A673 (cell line): ENCODE measurements around the gene CPXM1. TPM values are rescaled to one million over a fixed set of nuclear protein-coding genes. Genes with fewer than 3 reads are reported as not detected.

Source experiments
- BruUV-seq: library from RNA; stranded (reverse); fragments of 400-500 nt; replicated peaks from 2 replicates; lab custom pipeline; 2021; lab: Mats Ljungman, UMichigan
- CTCF ChIA-PET: fragments of 300-600 bp; sonication (Branson Sonifier 250); formaldehyde crosslinking; loops from one replicate; lab custom pipeline; 2022; ENCODE audit warnings: antibody characterized with exemption; lab: Charles Lee
- POLR2A ChIA-PET: fragments of 300-600 bp; sonication (Branson Sonifier 250); formaldehyde crosslinking; loops from one replicate; lab custom pipeline; 2022; ENCODE audit warnings: antibody characterized with exemption; ENCODE audit not compliant: low non-redundant PET; lab: Charles Lee
- DNase-seq: peaks from one replicate; pipeline ENCODE4 v3.0.0-alpha.2; 2015; ENCODE audit warnings: low spot score
- H3K27ac ChIP-seq: fragments of 200-600 bp; sonication (generic); 2 replicates; pipeline ENCODE4 v1.5.1; 2016; ENCODE audit warnings: mixed run types, low read depth, mild to moderate bottlenecking, mixed read lengths, antibody characterized with exemption, low read length; ENCODE audit not compliant: poor library complexity, severe bottlenecking
- H3K27me3 ChIP-seq: fragments of 200-600 bp; sonication (generic); replicated peaks from 2 replicates; pipeline ENCODE4 v1.6.1; 2017; ENCODE audit warnings: mixed run types, low read depth, mild to moderate bottlenecking, mixed read lengths, antibody characterized with exemption, low read length; ENCODE audit not compliant: insufficient read depth, poor library complexity
- H3K36me3 ChIP-seq: fragments of 200-600 bp; sonication (generic); 2 replicates; pipeline ENCODE4 v1.6.1; 2016; ENCODE audit warnings: mixed run types, mild to moderate bottlenecking, mixed read lengths, antibody characterized with exemption, low read length; ENCODE audit not compliant: insufficient read depth, poor library complexity, severe bottlenecking
- H3K4me1 ChIP-seq: fragments of 200-600 bp; sonication (generic); 2 replicates; pipeline ENCODE4 v1.6.1; 2017; ENCODE audit warnings: mixed run types, mild to moderate bottlenecking, mixed read lengths, antibody characterized with exemption, low read length; ENCODE audit not compliant: insufficient read depth, poor library complexity, severe bottlenecking
- H3K4me3 ChIP-seq: fragments of 200-600 bp; sonication (generic); 2 replicates; pipeline ENCODE4 v1.5.1; 2016; ENCODE audit warnings: low read depth, mixed run types, mild to moderate bottlenecking, mixed read lengths, low read length; ENCODE audit not compliant: poor library complexity, severe bottlenecking
- H3K9me3 ChIP-seq: fragments of 200-600 bp; sonication (generic); 2 replicates; pipeline ENCODE4 v1.6.1; 2016; ENCODE audit warnings: mixed run types, low read depth, mild to moderate bottlenecking, mixed read lengths, antibody characterized with exemption, low read length; ENCODE audit not compliant: poor library complexity, severe bottlenecking
- CTCF ChIP-seq: fragments of 300-800, 200-600 bp; sonication (generic); conservative IDR thresholded peaks from 2 replicates; pipeline ENCODE4 v1.5.1; 2017; ENCODE audit warnings: low read depth, mild to moderate bottlenecking, antibody characterized with exemption, low read length, moderate library complexity, mixed read lengths
- EZH2 ChIP-seq: fragments of 200-600 bp; sonication (generic); IDR thresholded peaks from 2 replicates; pipeline ENCODE4 v1.6.1; 2017; ENCODE audit warnings: borderline replicate concordance, low read depth, mild to moderate bottlenecking, mixed read lengths, antibody characterized with exemption, low read length; ENCODE audit not compliant: poor library complexity, severe bottlenecking
- intact Hi-C: fragments of 100-400 bp; cut with micrococcal nuclease; formaldehyde crosslinking; loops from one replicate; pipeline ENCODE4 v1.10.0; 2022; ENCODE audit not compliant: unreplicated experiment
- total RNA-seq: library from RNA; stranded (reverse); gene quantifications from 2 replicates; pipeline ENCODE4 v1.2.3, GENCODE V29; 2021

CPXM1 gene
- total RNA-seq, 1 experiment from 2014 or later = 3.8 TPM

GRCh38 chr20:2780948-2781347 lies 19.5 kb downstream of the CPXM1 start:
- Histone ChIP-seq H3K27me3 (peaks cover 17% of the 10 kb centered on the region), H3K4me1 (no peaks in the 10 kb centered on the region), H3K36me3 (no peaks in the 10 kb centered on the region), H3K9me3 (no peaks in the 10 kb centered on the region), H3K4me3 (no peak overlapping the region), H3K27ac (no peak overlapping the region)
- no peak for TF ChIP-seq CTCF
- TF ChIP-seq EZH2 = no peak
- no TSS peak for BruUV-seq
- CTCF ChIA-PET = no interaction called here
- POLR2A ChIA-PET = no interaction called here
- DNase-seq = no peak
- intact Hi-C loops = no loop called here

GRCh38 chr20:2778602-2779321 lies 21.7 kb downstream of the CPXM1 start:
- Histone ChIP-seq H3K27ac (no peak overlapping the region), H3K9me3 (no peaks in the 10 kb centered on the region), H3K4me1 (no peaks in the 10 kb centered on the region), H3K27me3 (peaks cover 17% of the 10 kb centered on the region), H3K36me3 (no peaks in the 10 kb centered on the region), H3K4me3 (no peak overlapping the region)
- intact Hi-C loops = no loop called here
- POLR2A ChIA-PET = no interaction called here
- CTCF ChIA-PET = no interaction called here
- DNase-seq = no peak
- BruUV-seq = no TSS peak
- TF ChIP-seq CTCF (no peak), EZH2 (no peak)

GRCh38 chr20:2775139-2775538 lies 25.3 kb downstream of the CPXM1 start:
- H3K4me3 ChIP-seq = no peak overlapping the region
- H3K36me3 ChIP-seq = no peaks in the 10 kb centered on the region
- no peak for TF ChIP-seq EZH2
- TF ChIP-seq CTCF = no peak
- intact Hi-C loops = no loop called here
- H3K4me1 ChIP-seq = no peaks in the 10 kb centered on the region
- H3K27ac ChIP-seq = no peak overlapping the region
- no peaks in the 10 kb centered on the region for H3K9me3 ChIP-seq
- DNase-seq = no peak
- POLR2A ChIA-PET = no interaction called here
- H3K27me3 ChIP-seq = no peaks in the 10 kb centered on the region
- CTCF ChIA-PET = no interaction called here
- BruUV-seq = no TSS peak
